Common myeloid progenitor, CD34-positive (primary cell): ENCODE measurements around the gene CIRBP.
A peak's percentile ranks its signal among the peaks of the same experiment; 100 is the strongest.

Source experiments
- CTCF ChIA-PET: fragments of 350-600 bp; sonication (Branson Sonifier 250); formaldehyde crosslinking; loops from one replicate; lab custom pipeline; 2021; ENCODE audit warnings: antibody characterized with exemption; lab: Charles Lee
- POLR2A ChIA-PET: fragments of 350-600 bp; sonication (Branson Sonifier 250); formaldehyde crosslinking; loops from one replicate; lab custom pipeline; 2021; ENCODE audit warnings: antibody characterized with exemption; lab: Charles Lee
- DNase-seq, 3 donors: peaks; one replicate each; pipeline versions ENCODE4 v3.0.0 to v3.0.0-alpha.2; 2013
- H3K27ac ChIP-seq, 2 experiments: 1 replicate in 1 of 2; 2 replicates in 1 of 2; pipeline ENCODE4 v1.7.0; 2013; ENCODE audit warnings: inconsistent platforms in 2 of 2, low read length in 2 of 2, mild to moderate bottlenecking in 2 of 2, low read depth in 1 of 2, moderate library complexity in 1 of 2; ENCODE audit not compliant: severe bottlenecking in 2 of 2, insufficient read depth in 1 of 2, poor library complexity in 1 of 2
- H3K27me3 ChIP-seq, 5 experiments: replicated peaks in 2 of 5; 1 replicate in 3 of 5; 2 replicates in 2 of 5; pipeline versions ENCODE4 v1.6.1 to v1.7.0; 2013; ENCODE audit warnings: low read length in 4 of 5, mild to moderate bottlenecking in 2 of 5, moderate library complexity in 2 of 5, inconsistent platforms in 1 of 5; ENCODE audit not compliant: insufficient read depth in 5 of 5, control insufficient read depth in 4 of 5
- H3K36me3 ChIP-seq, 4 experiments: 1 replicate in 2 of 4; 2 replicates in 2 of 4; pipeline versions ENCODE4 v1.6.1 to v1.7.0; 2013; ENCODE audit warnings: low read length in 3 of 4, control low read depth in 1 of 4, mild to moderate bottlenecking in 1 of 4; ENCODE audit not compliant: control insufficient read depth in 4 of 4, insufficient read depth in 4 of 4
- H3K4me1 ChIP-seq, 4 experiments: 1 replicate in 3 of 4; 2 replicates in 1 of 4; pipeline versions ENCODE4 v1.6.1 to v1.7.1; 2013; ENCODE audit warnings: low read length in 3 of 4, mild to moderate bottlenecking in 3 of 4, control low read depth in 1 of 4, inconsistent platforms in 1 of 4, moderate library complexity in 1 of 4; ENCODE audit not compliant: control insufficient read depth in 4 of 4, insufficient read depth in 4 of 4; ENCODE audit errors: control extremely low read depth in 1 of 4
- H3K4me3 ChIP-seq, 7 experiments: 1 replicate in 4 of 7; 2 replicates in 3 of 7; pipeline versions ENCODE4 v1.5.1 to v1.7.0; 2013; ENCODE audit warnings: mild to moderate bottlenecking in 7 of 7, low read length in 6 of 7, moderate library complexity in 6 of 7, inconsistent platforms in 2 of 7, low read depth in 2 of 7, control low read depth in 1 of 7; ENCODE audit not compliant: insufficient read depth in 4 of 7, control insufficient read depth in 1 of 7; ENCODE audit errors: extremely low read depth in 1 of 7
- H3K9me3 ChIP-seq, 5 experiments: 1 replicate in 4 of 5; 2 replicates in 1 of 5; pipeline versions ENCODE4 v1.6.1 to v1.7.1; 2013; ENCODE audit warnings: low read length in 4 of 5, mild to moderate bottlenecking in 2 of 5, inconsistent platforms in 1 of 5, low read depth in 1 of 5, moderate library complexity in 1 of 5; ENCODE audit not compliant: control insufficient read depth in 4 of 5, insufficient read depth in 2 of 5; ENCODE audit errors: control extremely low read depth in 1 of 5
- WGBS: methylation state at CpG from one replicate; pipeline ENCODE4 v1.1.5; 2013; ENCODE audit not compliant: insufficient coverage; 5-methylcytosine and 5-hydroxymethylcytosine counted together

Gene CIRBP

GRCh38 chr19:1284293-1284978, 15.3 kb downstream of the CIRBP start:
- DNase-seq: no peak
- Histone ChIP-seq H3K27ac (no peak overlapping the region), H3K36me3 (peaks cover 0 to 8% (median under 1%) of the 10 kb centered on the region in 4 experiments), H3K9me3 (no peaks in the 10 kb centered on the region), H3K4me3 (no peak overlapping the region), H3K4me1 (peaks cover 0 to 10% (median 7%) of the 10 kb centered on the region in 4 experiments), H3K27me3 (peaks cover 0 to 63% (median 31%) of the 10 kb centered on the region in 5 experiments)
- WGBS: 81% methylated on average over 19 of the region's 20 CpGs
- ChIA-PET POLR2A (interaction anchor here (0.6 kb wide), 1 partner anchor 260 kb away, joined by 3 read pairs; no protein-coding TSS in a partner anchor), CTCF (interaction anchor here (0.8 to 1.0 kb wide), 2 partner anchors 23 to 87 kb away, joined by 3 read pairs; no protein-coding TSS in a partner anchor)

DNA sequence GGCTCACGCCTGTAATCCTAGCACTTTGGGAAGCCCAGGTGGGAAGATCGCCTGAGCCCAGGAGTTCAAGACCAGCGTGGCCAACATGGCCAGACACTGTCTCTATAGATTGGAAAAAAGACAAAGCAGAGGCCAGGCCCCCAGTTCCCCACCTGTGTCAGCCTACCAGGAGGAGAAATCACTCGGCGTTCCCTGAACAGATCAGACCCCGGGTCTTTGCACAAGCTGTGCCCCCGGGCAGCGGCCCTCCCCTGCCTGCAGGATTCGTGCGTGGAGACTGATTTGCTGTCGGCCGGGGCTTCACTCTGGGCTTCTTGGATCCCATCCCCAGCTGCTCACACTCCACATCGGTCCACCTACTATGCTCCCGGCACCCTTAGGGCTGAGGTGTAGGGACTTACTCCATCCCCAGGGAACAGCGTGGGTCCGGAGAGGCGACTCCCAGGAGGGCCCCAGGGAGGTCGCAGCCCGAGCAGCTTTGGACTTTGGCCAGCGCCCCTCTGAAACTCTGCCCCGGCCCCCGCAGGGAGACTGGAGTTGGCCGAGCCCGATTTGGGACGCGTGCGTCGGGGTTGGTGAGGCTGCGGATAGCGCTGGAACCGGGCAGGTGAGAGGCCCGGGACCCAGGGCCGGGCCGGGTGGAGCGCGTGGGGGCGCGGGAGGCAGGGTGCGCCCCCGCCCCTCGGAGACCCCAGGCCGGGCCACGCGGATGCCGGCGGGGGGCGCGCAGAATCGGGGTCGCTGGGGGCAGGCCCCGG, 16.0 kb downstream of the CIRBP start:
- H3K9me3 ChIP-seq: no peaks in the 10 kb centered on the region
- ChIA-PET POLR2A (interaction anchor here (0.6 kb wide), 1 partner anchor 259 kb away, joined by 3 read pairs; no protein-coding TSS in a partner anchor), CTCF (interaction anchor here (0.8 kb wide), 1 partner anchor 23 kb away, joined by 3 read pairs; no protein-coding TSS in a partner anchor)
- H3K4me1 ChIP-seq: peaks cover 0 to 10% (median 7%) of the 10 kb centered on the region in 4 experiments
- DNase-seq: no peak
- WGBS: 26% methylated on average over 31 of the region's 51 CpGs
- peaks cover 0 to 2% (median 0%) of the 10 kb centered on the region in 4 experiments for H3K36me3 ChIP-seq
- H3K4me3 ChIP-seq: no peak overlapping the region
- H3K27me3 ChIP-seq: peaks cover 0 to 70% (median 31%) of the 10 kb centered on the region in 5 experiments
- H3K27ac ChIP-seq: no peak overlapping the region

DNA sequence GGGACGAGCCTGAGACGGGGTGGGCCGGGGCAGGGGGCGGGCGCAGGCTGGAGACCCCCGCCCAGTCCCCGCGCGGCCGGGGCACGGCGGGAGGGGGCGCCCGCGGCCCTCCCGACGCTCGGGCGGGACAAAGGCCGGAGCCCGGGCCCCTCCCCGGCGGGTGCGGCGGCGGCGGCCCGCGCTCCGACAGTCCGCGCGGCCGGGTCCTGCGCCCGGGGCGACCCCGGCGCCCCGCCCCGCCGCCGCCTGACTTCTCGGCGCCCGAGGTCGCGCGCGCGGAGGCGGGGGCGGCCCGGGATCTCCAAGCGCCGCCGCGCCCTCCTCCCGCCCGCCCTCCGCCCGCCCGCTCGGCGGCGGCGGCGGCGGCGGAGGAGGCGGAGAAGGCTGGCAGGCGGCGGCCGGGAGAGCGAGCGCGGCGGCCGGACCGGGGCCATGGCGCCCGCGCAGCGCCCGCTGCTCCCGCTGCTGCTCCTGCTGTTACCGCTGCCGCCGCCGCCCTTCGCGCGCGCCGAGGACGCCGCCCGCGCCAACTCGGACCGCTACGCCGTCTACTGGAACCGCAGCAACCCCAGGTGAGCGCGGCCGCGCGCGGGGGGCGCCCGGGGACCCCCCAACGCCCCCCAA, 16.7 kb downstream of the CIRBP start, which contains the start of gene EFNA2:
TSS of gene EFNA2 (plus strand) at position 137 of the 624 bp plus-strand sequence. CDS start at position 433, 296 bp downstream.
- H3K27me3 ChIP-seq: peaks cover 0 to 77% (median 31%) of the 10 kb centered on the region in 5 experiments
- POLR2A ChIA-PET: no interaction called here
- WGBS: under 1% methylated on average over 54 of the region's 113 CpGs

DNA sequence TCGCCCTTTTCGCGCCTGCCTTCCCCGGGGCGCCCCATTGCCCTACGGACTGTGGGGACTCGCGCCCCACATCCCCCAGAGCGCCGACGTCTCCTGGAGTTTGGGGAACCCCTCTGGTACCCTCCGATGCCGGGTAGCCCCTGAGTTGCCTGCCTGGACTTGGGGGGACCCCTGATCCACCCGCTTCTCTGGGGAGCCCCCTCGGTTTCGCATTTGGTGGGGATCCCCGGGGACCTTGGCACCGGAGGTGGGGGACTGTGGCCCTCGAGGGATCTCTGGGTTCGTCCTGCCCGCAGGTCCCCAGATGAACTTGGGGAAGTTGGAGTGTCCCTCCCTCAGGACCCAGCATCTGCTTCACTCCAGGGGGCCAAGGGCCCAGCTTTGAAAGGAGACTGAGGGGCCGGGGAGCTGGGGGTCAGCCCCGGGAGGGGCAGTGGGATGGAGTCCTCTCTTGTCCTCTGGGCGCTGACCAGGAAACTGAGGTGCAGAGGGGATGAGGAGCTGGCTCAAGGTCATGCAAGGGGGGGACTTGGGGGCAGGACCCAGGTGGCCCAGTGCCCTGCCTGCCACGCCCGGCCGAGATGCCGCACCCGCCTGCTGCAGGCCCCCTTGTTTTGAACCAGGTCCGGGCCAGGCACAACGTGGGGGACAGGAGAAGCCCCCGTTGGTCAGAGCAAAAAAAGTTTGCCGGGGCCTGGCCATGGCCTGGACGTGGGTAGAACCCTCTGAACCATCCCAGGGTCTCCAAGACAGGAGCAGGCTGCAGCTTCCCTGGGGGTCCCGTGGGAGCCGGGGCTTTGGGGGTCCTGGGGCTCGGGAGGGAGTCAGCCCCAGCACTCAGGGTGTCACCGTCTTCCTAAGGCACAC, 17.6 kb downstream of the CIRBP start:
- ChIA-PET CTCF (interaction anchor here (1.2 kb wide), 2 partner anchors 29 to 86 kb away, joined by 3 read pairs; no protein-coding TSS in a partner anchor), POLR2A (no interaction called here)
- DNase-seq: no peak
- Histone ChIP-seq H3K4me3 (peak overlapping the region in 1 of 7 experiments; percentile 19), H3K4me1 (peaks cover 0 to 10% (median 7%) of the 10 kb centered on the region in 4 experiments), H3K27me3 (peaks cover 0 to 83% (median 31%) of the 10 kb centered on the region in 5 experiments), H3K9me3 (no peaks in the 10 kb centered on the region), H3K27ac (no peak overlapping the region), H3K36me3 (no peaks in the 10 kb centered on the region)
- WGBS: 39% methylated on average over 30 of the region's 38 CpGs

More for the DNA sequence above, 16.7 kb downstream of the CIRBP start, which contains the start of gene EFNA2:
- no peak within 1 kb of the TSS for H3K27ac ChIP-seq
- CTCF ChIA-PET: interaction anchor here (1.2 kb wide), 1 partner anchor 30 kb away, joined by 3 read pairs; no protein-coding TSS in a partner anchor
- peak within 1 kb of the TSS in 3 of 7 experiments; percentile 19 to 33 (median 20) for H3K4me3 ChIP-seq
- no peak for DNase-seq
- peaks cover 0 to 10% (median 7%) of the 10 kb centered on the region in 4 experiments for H3K4me1 ChIP-seq
- H3K9me3 ChIP-seq: no peaks in the 10 kb centered on the region
- no peaks in the 10 kb centered on the region for H3K36me3 ChIP-seq

GRCh38 chr19:1287354-1288225, 18.5 kb downstream of the CIRBP start:
- Histone ChIP-seq H3K4me3 (no peak overlapping the region), H3K4me1 (peaks cover 0 to 10% (median 7%) of the 10 kb centered on the region in 4 experiments), H3K27ac (no peak overlapping the region), H3K36me3 (no peaks in the 10 kb centered on the region), H3K27me3 (peaks cover 0 to 91% (median 31%) of the 10 kb centered on the region in 5 experiments), H3K9me3 (no peaks in the 10 kb centered on the region)
- ChIA-PET CTCF (interaction anchor here (1.2 kb wide), 2 partner anchors 28 to 85 kb away, joined by 3 read pairs; no protein-coding TSS in a partner anchor), POLR2A (no interaction called here)
- no peak for DNase-seq
- WGBS: 22% methylated on average over 48 of the region's 55 CpGs
